ENCODE data around the gene HDAC4.

HDAC4 gene

DNA sequence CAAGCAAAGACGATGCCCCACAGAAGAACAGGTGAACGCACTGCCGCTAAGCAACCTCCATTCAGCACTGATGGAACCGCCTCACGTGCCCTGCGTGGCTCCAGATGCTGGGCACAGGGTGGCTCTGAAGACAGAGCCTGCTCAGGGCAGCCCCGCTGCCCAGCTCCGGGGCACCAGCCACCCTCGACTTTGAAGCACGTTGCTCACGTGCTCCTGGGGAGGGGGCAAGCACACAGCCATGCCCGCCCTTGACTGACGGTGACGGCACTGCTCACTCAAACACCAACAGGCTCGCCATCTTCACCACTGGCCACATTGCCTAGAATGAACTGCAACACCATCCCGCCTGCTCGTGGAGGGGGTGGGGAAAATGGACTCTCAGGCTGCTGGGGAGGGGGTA is 251.3 kb downstream of the HDAC4 start:
- Histone ChIP-seq H3K9me3 (ENCODE audit: insufficient read depth, low read length) (no peaks in the 10 kb centered on the region), H2AFZ (ENCODE audit: low read depth, low read length, severe bottlenecking) (no peak overlapping the region), H3K9ac (ENCODE audit: low read length) (no peak overlapping the region), H3K4me3 (ENCODE audit: insufficient read depth, low read length, poor library complexity, severe bottlenecking) (no peak overlapping the region), H3K36me3 (ENCODE audit: low read length) (no peaks in the 10 kb centered on the region), H3K27me3 (ENCODE audit: low read length) (no peaks in the 10 kb centered on the region), H3K9me2 (replicated peaks; ENCODE audit: insufficient read depth, low read length) (no peaks in the 10 kb centered on the region), H3F3A (ENCODE audit: insufficient read depth) (no peaks in the 10 kb centered on the region), H4K20me1 (ENCODE audit: low read depth, low read length) (no peaks in the 10 kb centered on the region), H3K79me2 (ENCODE audit: insufficient read depth, low read length) (no peaks in the 10 kb centered on the region), H3K27ac (ENCODE audit: low read depth, low read length) (no peak overlapping the region), H3K4me2 (ENCODE audit: low read depth, low read length, poor library complexity, severe bottlenecking) (no peak overlapping the region)
- TF ChIP-seq, protein P1, sequence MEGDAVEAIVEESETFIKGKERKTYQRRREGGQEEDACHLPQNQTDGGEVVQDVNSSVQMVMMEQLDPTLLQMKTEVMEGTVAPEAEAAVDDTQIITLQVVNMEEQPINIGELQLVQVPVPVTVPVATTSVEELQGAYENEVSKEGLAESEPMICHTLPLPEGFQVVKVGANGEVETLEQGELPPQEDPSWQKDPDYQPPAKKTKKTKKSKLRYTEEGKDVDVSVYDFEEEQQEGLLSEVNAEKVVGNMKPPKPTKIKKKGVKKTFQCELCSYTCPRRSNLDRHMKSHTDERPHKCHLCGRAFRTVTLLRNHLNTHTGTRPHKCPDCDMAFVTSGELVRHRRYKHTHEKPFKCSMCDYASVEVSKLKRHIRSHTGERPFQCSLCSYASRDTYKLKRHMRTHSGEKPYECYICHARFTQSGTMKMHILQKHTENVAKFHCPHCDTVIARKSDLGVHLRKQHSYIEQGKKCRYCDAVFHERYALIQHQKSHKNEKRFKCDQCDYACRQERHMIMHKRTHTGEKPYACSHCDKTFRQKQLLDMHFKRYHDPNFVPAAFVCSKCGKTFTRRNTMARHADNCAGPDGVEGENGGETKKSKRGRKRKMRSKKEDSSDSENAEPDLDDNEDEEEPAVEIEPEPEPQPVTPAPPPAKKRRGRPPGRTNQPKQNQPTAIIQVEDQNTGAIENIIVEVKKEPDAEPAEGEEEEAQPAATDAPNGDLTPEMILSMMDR (IDR thresholded peaks at IDR 0.05; ENCODE audit: insufficient read depth, low read length, poor library complexity, severe bottlenecking) = no peak
- no peak for TF ChIP-seq EZH2phosphoT487 (conservative IDR thresholded peaks at IDR 0.05; ENCODE audit: low read length)

DNA sequence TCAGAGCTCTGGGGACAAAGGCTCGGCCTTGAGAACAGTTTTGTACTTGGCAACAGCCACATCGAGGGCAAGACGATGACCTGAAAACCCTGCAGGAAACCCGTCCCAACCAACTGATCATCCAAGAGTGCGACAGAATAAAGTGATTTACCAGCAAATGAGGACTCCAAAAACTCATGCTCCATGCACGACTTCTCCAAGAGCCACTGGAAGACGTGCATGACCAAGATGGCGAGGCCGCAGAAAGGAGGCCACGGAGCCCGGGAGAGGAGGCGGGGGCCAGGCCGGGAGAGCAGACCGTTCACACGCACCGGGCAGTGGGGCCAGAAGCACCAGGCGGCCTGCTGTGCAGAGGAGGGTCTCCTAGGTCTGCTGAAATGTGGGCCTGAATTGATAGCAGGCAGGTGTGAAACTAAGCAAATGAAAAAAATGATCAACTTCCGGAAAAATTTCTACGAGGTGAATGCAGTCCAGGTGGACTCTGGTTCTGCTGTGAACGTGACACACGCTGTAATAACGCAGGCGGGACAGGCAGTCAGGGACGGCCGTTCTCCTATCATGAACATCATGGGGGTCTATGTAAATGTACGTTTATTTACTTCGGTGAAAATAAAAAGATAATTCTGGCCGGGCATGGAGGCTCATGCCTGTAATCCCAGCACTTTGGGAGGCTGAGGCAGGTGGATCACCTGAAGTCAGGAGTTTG is 252.2 kb downstream of the HDAC4 start:
- Histone ChIP-seq H3K9me3 (ENCODE audit: insufficient read depth, low read length) (no peaks in the 10 kb centered on the region), H3K4me2 (ENCODE audit: low read depth, low read length, poor library complexity, severe bottlenecking) (no peak overlapping the region), H3K79me2 (ENCODE audit: insufficient read depth, low read length) (no peaks in the 10 kb centered on the region), H4K20me1 (ENCODE audit: low read depth, low read length) (no peaks in the 10 kb centered on the region), H3K27me3 (ENCODE audit: low read length) (no peaks in the 10 kb centered on the region), H3K36me3 (ENCODE audit: low read length) (no peaks in the 10 kb centered on the region), H3K9ac (ENCODE audit: low read length) (no peak overlapping the region), H3K9me2 (replicated peaks; ENCODE audit: insufficient read depth, low read length) (no peaks in the 10 kb centered on the region), H2AFZ (ENCODE audit: low read depth, low read length, severe bottlenecking) (no peak overlapping the region), H3K27ac (ENCODE audit: low read depth, low read length) (no peak overlapping the region), H3F3A (ENCODE audit: insufficient read depth) (no peaks in the 10 kb centered on the region), H3K4me3 (ENCODE audit: insufficient read depth, low read length, poor library complexity, severe bottlenecking) (no peak overlapping the region)
- TF ChIP-seq, protein P1 (IDR thresholded peaks at IDR 0.05; ENCODE audit: insufficient read depth, low read length, poor library complexity, severe bottlenecking) = no peak
- no peak for TF ChIP-seq EZH2phosphoT487 (conservative IDR thresholded peaks at IDR 0.05; ENCODE audit: low read length)

DNA sequence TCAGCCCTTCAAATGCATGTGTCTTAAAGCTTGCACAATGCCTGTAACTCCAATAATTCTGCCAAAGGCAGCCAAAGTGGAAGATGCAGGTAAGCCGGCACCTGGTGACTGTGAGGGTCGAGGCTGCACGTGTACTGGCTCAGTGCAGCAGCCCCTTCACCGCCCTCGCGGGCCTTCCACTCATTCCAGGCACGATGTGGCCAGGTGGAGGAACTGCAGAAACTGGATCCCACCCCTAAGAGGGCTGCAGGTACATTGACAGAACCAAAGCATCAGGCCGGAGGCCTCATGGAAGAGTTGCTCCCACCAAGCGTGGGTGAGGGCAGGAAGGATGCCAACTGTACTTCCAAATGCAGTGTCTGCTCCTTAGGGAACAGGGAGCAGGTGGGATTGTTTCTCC is 253.4 kb downstream of the HDAC4 start:
- no peaks in the 10 kb centered on the region for H4K20me1 ChIP-seq (ENCODE audit: low read depth, low read length)
- no peaks in the 10 kb centered on the region for H3K9me2 ChIP-seq (replicated peaks; ENCODE audit: insufficient read depth, low read length)
- no peak overlapping the region for H3K9ac ChIP-seq (ENCODE audit: low read length)
- no peak overlapping the region for H3K4me3 ChIP-seq (ENCODE audit: insufficient read depth, low read length, poor library complexity, severe bottlenecking)
- TF ChIP-seq, protein P1 (IDR thresholded peaks at IDR 0.05; ENCODE audit: insufficient read depth, low read length, poor library complexity, severe bottlenecking) = no peak
- TF ChIP-seq EZH2phosphoT487 (conservative IDR thresholded peaks at IDR 0.05; ENCODE audit: low read length) = no peak
- H3K9me3 ChIP-seq (ENCODE audit: insufficient read depth, low read length) = no peaks in the 10 kb centered on the region
- H3K27ac ChIP-seq (ENCODE audit: low read depth, low read length) = no peak overlapping the region
- no peak overlapping the region for H2AFZ ChIP-seq (ENCODE audit: low read depth, low read length, severe bottlenecking)
- no peak overlapping the region for H3K4me2 ChIP-seq (ENCODE audit: low read depth, low read length, poor library complexity, severe bottlenecking)
- H3K36me3 ChIP-seq (ENCODE audit: low read length) = no peaks in the 10 kb centered on the region
- no peaks in the 10 kb centered on the region for H3K79me2 ChIP-seq (ENCODE audit: insufficient read depth, low read length)
- H3F3A ChIP-seq (ENCODE audit: insufficient read depth) = no peaks in the 10 kb centered on the region
- H3K27me3 ChIP-seq (ENCODE audit: low read length) = no peaks in the 10 kb centered on the region
